Astrocyte (in vitro differentiated cells and primary cell): ENCODE measurements around the gene RNF217. TPM values are rescaled to one million over a fixed set of nuclear protein-coding genes. Genes with fewer than 3 reads are reported as not detected.

Experiments used
- DNase-seq: peaks from one replicate; pipeline ENCODE4 v3.0.0-alpha.2; 2010; ENCODE audit warnings: low read depth
- FAIRE-seq: peaks from 2 replicates; lab custom pipeline; 2011; peaks lifted over from hg19 to GRCh38; lab: Jason Lieb, UNC
- H2AFZ ChIP-seq: 2 replicates; pipeline ENCODE4 v1.6.0; 2012; ENCODE audit warnings: low read depth, low read length, inconsistent platforms
- H3K27ac ChIP-seq: 2 replicates; pipeline ENCODE4 v1.5.1; 2011; ENCODE audit warnings: low read depth, low read length, inconsistent platforms
- H3K27me3 ChIP-seq: 2 replicates; pipeline ENCODE4 v1.6.0; 2011; ENCODE audit warnings: low read length, inconsistent platforms; ENCODE audit not compliant: insufficient read depth
- H3K36me3 ChIP-seq: 2 replicates; pipeline ENCODE4 v1.5.1; 2011; ENCODE audit warnings: low read length, inconsistent platforms; ENCODE audit not compliant: insufficient read depth
- H3K4me1 ChIP-seq: 2 replicates; pipeline ENCODE4 v1.5.1; 2011; ENCODE audit warnings: low read length, inconsistent platforms; ENCODE audit not compliant: insufficient read depth
- H3K4me2 ChIP-seq: 2 replicates; pipeline ENCODE4 v1.6.0; 2012; ENCODE audit warnings: low read length, inconsistent platforms
- H3K4me3 ChIP-seq: 2 replicates; pipeline ENCODE4 v1.5.1; 2011; ENCODE audit warnings: low read depth, mild to moderate bottlenecking, low read length, inconsistent platforms; ENCODE audit not compliant: insufficient read depth
- H3K79me2 ChIP-seq: 2 replicates; pipeline ENCODE4 v1.6.0; 2012; ENCODE audit warnings: mild to moderate bottlenecking, low read length, inconsistent platforms; ENCODE audit not compliant: insufficient read depth
- H3K9ac ChIP-seq: 2 replicates; pipeline ENCODE4 v1.6.0; 2012; ENCODE audit warnings: mild to moderate bottlenecking, low read length, inconsistent platforms
- H3K9me3 ChIP-seq: 2 replicates; pipeline ENCODE4 v1.5.1; 2012; ENCODE audit warnings: low read depth, mild to moderate bottlenecking, low read length, inconsistent platforms; ENCODE audit not compliant: insufficient read depth
- H4K20me1 ChIP-seq: 2 replicates; pipeline ENCODE4 v1.6.0; 2012; ENCODE audit warnings: low read length, inconsistent platforms; ENCODE audit not compliant: insufficient read depth
- H3K27ac Mint-ChIP-seq: one replicate; pipeline ENCODE4 v1.8.0; 2021; ENCODE audit warnings: mild to moderate bottlenecking, mixed read lengths; ENCODE audit not compliant: unreplicated experiment
- H3K27me3 Mint-ChIP-seq: one replicate; pipeline ENCODE4 v1.8.0; 2021; ENCODE audit warnings: low read depth, mixed read lengths; ENCODE audit not compliant: unreplicated experiment
- H3K36me3 Mint-ChIP-seq: one replicate; pipeline ENCODE4 v1.8.0; 2021; ENCODE audit warnings: low read depth, mixed read lengths; ENCODE audit not compliant: unreplicated experiment
- H3K4me1 Mint-ChIP-seq: one replicate; pipeline ENCODE4 v1.8.0; 2021; ENCODE audit warnings: low read depth, mixed read lengths; ENCODE audit not compliant: unreplicated experiment
- H3K4me3 Mint-ChIP-seq: one replicate; pipeline ENCODE4 v1.8.0; 2021; ENCODE audit warnings: mild to moderate bottlenecking, moderate library complexity, mixed read lengths; ENCODE audit not compliant: unreplicated experiment
- H3K9me3 Mint-ChIP-seq: one replicate; pipeline ENCODE4 v1.8.0; 2021; ENCODE audit warnings: mild to moderate bottlenecking, mixed read lengths; ENCODE audit not compliant: unreplicated experiment
- CTCF ChIP-seq: IDR thresholded peaks from 2 replicates; pipeline ENCODE4 v1.5.1; 2011; ENCODE audit warnings: low read depth, mild to moderate bottlenecking, inconsistent platforms, low read length, moderate library complexity; ENCODE audit not compliant: insufficient read depth
- EZH2 ChIP-seq: IDR thresholded peaks from 2 replicates; pipeline ENCODE4 v1.6.1; 2012; ENCODE audit warnings: mild to moderate bottlenecking, low read length, inconsistent platforms; ENCODE audit not compliant: insufficient read depth
- total RNA-seq: library from RNA; stranded (reverse); gene quantifications from 2 replicates; pipeline ENCODE4 v1.2.1, GENCODE V29; 2021

RNF217 gene
- total RNA-seq, 1 donor from 2014 or later, result 49.4 TPM

GRCh38 chr6:124990988-124991387, 28.8 kb downstream of the RNF217 start:
- H3K79me2 ChIP-seq, result peaks cover 91% of the 10 kb centered on the region
- Mint-ChIP-seq H3K27me3 (no peaks in the 10 kb centered on the region), H3K27ac (no peak overlapping the region), H3K4me1 (peaks cover 24% of the 10 kb centered on the region), H3K9me3 (peaks cover 2% of the 10 kb centered on the region), H3K4me3 (no peak overlapping the region), H3K36me3 (peaks cover 13% of the 10 kb centered on the region)
- H3K36me3 ChIP-seq, result no peaks in the 10 kb centered on the region
- DNase-seq (no peak), FAIRE-seq (no peak)
- H3K9ac ChIP-seq, result no peak overlapping the region
- H3K4me1 ChIP-seq, result peaks cover 6% of the 10 kb centered on the region
- no peak overlapping the region for H3K4me3 ChIP-seq
- peaks cover 31% of the 10 kb centered on the region for H4K20me1 ChIP-seq
- no peak for TF ChIP-seq CTCF
- no peak for TF ChIP-seq EZH2
- H3K27me3 ChIP-seq, result no peaks in the 10 kb centered on the region
- no peak overlapping the region for H3K27ac ChIP-seq
- H3K9me3 ChIP-seq, result no peaks in the 10 kb centered on the region
- no peak overlapping the region for H2AFZ ChIP-seq
- H3K4me2 ChIP-seq, result no peak overlapping the region

- Mint-ChIP-seq H3K4me1 (peaks cover 17% of the 10 kb centered on the region), H3K27me3 (no peaks in the 10 kb centered on the region), H3K27ac (no peak overlapping the region), H3K36me3 (peaks cover 13% of the 10 kb centered on the region), H3K9me3 (peaks cover 2% of the 10 kb centered on the region), H3K4me3 (no peak overlapping the region)
- no peaks in the 10 kb centered on the region for H3K4me1 ChIP-seq
- no peaks in the 10 kb centered on the region for H3K36me3 ChIP-seq
- no peak overlapping the region for H3K27ac ChIP-seq
- peaks cover 28% of the 10 kb centered on the region for H4K20me1 ChIP-seq
- no peak overlapping the region for H3K9ac ChIP-seq
- no peak for DNase-seq
- FAIRE-seq, result no peak
- H3K79me2 ChIP-seq, result peaks cover 91% of the 10 kb centered on the region
- H2AFZ ChIP-seq, result no peak overlapping the region
- no peaks in the 10 kb centered on the region for H3K27me3 ChIP-seq
- no peak overlapping the region for H3K4me3 ChIP-seq
- H3K9me3 ChIP-seq, result no peaks in the 10 kb centered on the region
- no peak for TF ChIP-seq EZH2
- no peak for TF ChIP-seq CTCF
- H3K4me2 ChIP-seq, result no peak overlapping the region
Observed at GRCh38 chr6:124991764-124992295, 29.6 kb downstream of the RNF217 start.

- TF ChIP-seq EZH2, result no peak
- no peak for TF ChIP-seq CTCF
- H3K9me3 Mint-ChIP-seq, result peaks cover 2% of the 10 kb centered on the region
- H3K4me3 Mint-ChIP-seq, result no peak overlapping the region
- no peaks in the 10 kb centered on the region for H3K27me3 Mint-ChIP-seq
- peaks cover 16% of the 10 kb centered on the region for H3K36me3 Mint-ChIP-seq
- H3K4me3 ChIP-seq, result no peak overlapping the region
- no peaks in the 10 kb centered on the region for H3K27me3 ChIP-seq
- H3K27ac ChIP-seq, result no peak overlapping the region
- H4K20me1 ChIP-seq, result peaks cover 33% of the 10 kb centered on the region
- H3K4me1 Mint-ChIP-seq, result peaks cover 13% of the 10 kb centered on the region
- no peak overlapping the region for H3K9ac ChIP-seq
- FAIRE-seq, result no peak
- H3K27ac Mint-ChIP-seq, result no peak overlapping the region
- H3K36me3 ChIP-seq, result no peaks in the 10 kb centered on the region
- H2AFZ ChIP-seq, result no peak overlapping the region
- H3K79me2 ChIP-seq, result peaks cover 91% of the 10 kb centered on the region
- no peaks in the 10 kb centered on the region for H3K4me1 ChIP-seq
- no peak for DNase-seq
- no peak overlapping the region for H3K4me2 ChIP-seq
- H3K9me3 ChIP-seq, result no peaks in the 10 kb centered on the region
Observed at GRCh38 chr6:124993327-124993726, 31.1 kb downstream of the RNF217 start.
